Breast epithelium (tissue), 3 donors: ENCODE data around the gene WNT4.

Experiments used
- CTCF ChIP-seq, 3 donors: fragments of 450-650 bp; IDR thresholded peaks; one replicate each; pipeline ENCODE4 v1.5.1; 2016 to 2017; ENCODE audit warnings: antibody characterized with exemption in 3 of 3, mild to moderate bottlenecking in 3 of 3, moderate library complexity in 3 of 3
- POLR2A ChIP-seq: fragments of 450-650 bp; IDR thresholded peaks from one replicate; pipeline ENCODE4 v1.6.1; 2016; ENCODE audit warnings: antibody characterized with exemption, mild to moderate bottlenecking, moderate library complexity
- POLR2AphosphoS5 ChIP-seq, 3 donors: sonication (generic); formaldehyde crosslinking; IDR thresholded peaks; one replicate each; pipeline ENCODE4 v1.6.1; 2017; ENCODE audit warnings: antibody characterized with exemption in 3 of 3

- TF ChIP-seq CTCF (IDR thresholded peaks at IDR 0.05), result no peak
- TF ChIP-seq POLR2A, result no peak
- TF ChIP-seq POLR2AphosphoS5 (IDR thresholded peaks at IDR 0.05), result no peak
Measured at GRCh38 chr1:22184892-22185612, 42.2 kb upstream of the WNT4 start.
